HUES6 (cell line): ENCODE measurements around the gene DPP10.

Experiments
- H3K27ac ChIP-seq: 2 replicates; pipeline ENCODE4 v1.7.0; 2013; ENCODE audit warnings: low read depth, mild to moderate bottlenecking, low read length, inconsistent platforms
- H3K27me3 ChIP-seq: 2 replicates; pipeline ENCODE4 v1.6.1; 2013; ENCODE audit warnings: low read length; ENCODE audit not compliant: control insufficient read depth, insufficient read depth
- H3K36me3 ChIP-seq: 2 replicates; pipeline ENCODE4 v1.6.1; 2013; ENCODE audit warnings: low read length; ENCODE audit not compliant: control insufficient read depth, insufficient read depth
- H3K4me1 ChIP-seq: 2 replicates; pipeline ENCODE4 v1.6.1; 2013; ENCODE audit warnings: low read length; ENCODE audit not compliant: control insufficient read depth, insufficient read depth
- H3K4me3 ChIP-seq: 2 replicates; pipeline ENCODE4 v1.5.1; 2013; ENCODE audit warnings: low read depth, low read length
- H3K9ac ChIP-seq: one replicate; pipeline ENCODE4 v1.6.1; 2013; ENCODE audit warnings: mild to moderate bottlenecking, low read length
- H3K9me3 ChIP-seq: 2 replicates; pipeline ENCODE4 v1.6.1; 2013; ENCODE audit warnings: low read depth, low read length; ENCODE audit not compliant: control insufficient read depth, insufficient read depth

The DPP10 gene

GRCh38 chr2:114456566-114456965, 14.1 kb downstream of the DPP10 start:
- Histone ChIP-seq H3K36me3 (no peaks in the 10 kb centered on the region), H3K4me3 (no peak overlapping the region), H3K9ac (no peak overlapping the region), H3K27me3 (no peaks in the 10 kb centered on the region), H3K4me1 (peaks cover 9% of the 10 kb centered on the region; the same call in 1 of the 2 replicates), H3K27ac (no peak overlapping the region), H3K9me3 (no peaks in the 10 kb centered on the region)

- H3K27me3 ChIP-seq = no peaks in the 10 kb centered on the region
- no peak overlapping the region for H3K9ac ChIP-seq
- no peaks in the 10 kb centered on the region for H3K9me3 ChIP-seq
- H3K4me3 ChIP-seq = no peak overlapping the region
- H3K36me3 ChIP-seq = no peaks in the 10 kb centered on the region
- H3K4me1 ChIP-seq = peaks cover 9% of the 10 kb centered on the region; the same call in 1 of the 2 replicates
- no peak overlapping the region for H3K27ac ChIP-seq
Observed at GRCh38 chr2:114457956-114458355, 15.5 kb downstream of the DPP10 start.

- no peak overlapping the region for H3K27ac ChIP-seq
- no peak overlapping the region for H3K9ac ChIP-seq
- H3K27me3 ChIP-seq = no peaks in the 10 kb centered on the region
- no peak overlapping the region for H3K4me3 ChIP-seq
- H3K36me3 ChIP-seq = no peaks in the 10 kb centered on the region
- no peaks in the 10 kb centered on the region for H3K9me3 ChIP-seq
- peaks cover 9% of the 10 kb centered on the region; the same call in 1 of the 2 replicates for H3K4me1 ChIP-seq
Observed at GRCh38 chr2:114461116-114461515, 18.7 kb downstream of the DPP10 start.

DNA sequence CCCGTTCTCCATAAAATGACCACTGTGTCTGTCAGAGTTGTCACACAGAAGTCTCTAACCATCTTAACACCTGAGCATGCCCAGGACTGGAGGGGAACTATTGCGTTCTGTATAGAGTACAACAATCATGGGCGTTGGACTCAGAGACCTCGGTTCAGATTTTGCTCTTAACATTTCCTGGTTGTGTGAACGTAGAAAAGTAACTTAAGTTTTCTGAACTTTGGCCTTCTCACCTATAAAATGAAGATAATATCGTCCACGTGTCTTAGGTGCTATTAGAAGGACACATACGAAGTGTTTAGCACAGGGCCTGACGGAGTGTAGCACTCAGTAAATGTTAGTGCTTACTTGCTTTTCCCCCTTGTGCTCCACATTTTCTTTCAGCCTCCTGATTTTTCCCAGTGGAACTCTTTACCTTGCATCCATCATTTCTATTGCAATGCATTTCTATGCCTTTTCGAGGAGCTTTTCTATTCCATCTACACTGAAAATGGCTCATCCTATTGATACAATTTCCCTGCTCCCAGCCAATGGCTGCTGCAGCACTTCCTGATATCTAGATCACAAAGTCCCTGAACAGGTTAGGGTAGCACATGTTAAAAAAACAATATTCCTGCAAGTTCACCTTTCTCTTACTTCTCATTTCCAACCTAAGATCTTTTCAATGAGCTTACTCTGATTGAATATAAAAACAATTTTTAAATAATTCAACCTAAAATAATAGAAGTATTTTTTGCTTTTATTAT, 22.7 kb downstream of the DPP10 start:
- no peak overlapping the region for H3K4me3 ChIP-seq
- H3K27me3 ChIP-seq = no peaks in the 10 kb centered on the region
- H3K27ac ChIP-seq = no peak overlapping the region
- H3K9ac ChIP-seq = no peak overlapping the region
- H3K36me3 ChIP-seq = no peaks in the 10 kb centered on the region
- H3K4me1 ChIP-seq = 0 out of 2 replicates have a peak, but pooled peaks cover 5% of the 10 kb centered on the region
- no peaks in the 10 kb centered on the region for H3K9me3 ChIP-seq

- Histone ChIP-seq H3K27ac (no peak overlapping the region), H3K36me3 (no peaks in the 10 kb centered on the region), H3K9me3 (no peaks in the 10 kb centered on the region), H3K27me3 (no peaks in the 10 kb centered on the region), H3K9ac (no peak overlapping the region), H3K4me1 (no peaks in the 10 kb centered on the region), H3K4me3 (no peak overlapping the region)
Observed at GRCh38 chr2:114468343-114468742, 25.9 kb downstream of the DPP10 start.

DNA sequence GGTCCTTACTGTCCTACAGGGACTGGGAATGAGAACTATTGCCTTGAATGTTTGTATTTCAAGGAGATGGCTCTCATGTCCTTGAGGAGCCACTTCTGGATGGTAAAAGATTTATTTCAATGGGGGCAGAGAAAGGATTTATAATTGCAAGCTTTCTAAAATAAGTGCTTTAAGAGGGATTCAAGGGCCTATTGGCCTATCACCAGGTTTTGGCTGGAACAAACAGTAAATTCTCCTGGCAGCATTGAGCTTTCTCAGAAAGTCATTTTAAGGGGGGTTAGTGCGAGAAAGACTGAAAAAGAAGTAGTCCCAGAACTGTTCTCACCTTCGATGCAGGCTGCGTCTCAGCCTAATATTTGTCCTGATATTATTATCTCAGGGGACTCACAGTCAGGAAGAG, 29.8 kb downstream of the DPP10 start:
- Histone ChIP-seq H3K27ac (no peak overlapping the region), H3K36me3 (no peaks in the 10 kb centered on the region), H3K9ac (no peak overlapping the region), H3K4me3 (no peak overlapping the region), H3K4me1 (no peaks in the 10 kb centered on the region), H3K9me3 (no peaks in the 10 kb centered on the region), H3K27me3 (no peaks in the 10 kb centered on the region)

DNA sequence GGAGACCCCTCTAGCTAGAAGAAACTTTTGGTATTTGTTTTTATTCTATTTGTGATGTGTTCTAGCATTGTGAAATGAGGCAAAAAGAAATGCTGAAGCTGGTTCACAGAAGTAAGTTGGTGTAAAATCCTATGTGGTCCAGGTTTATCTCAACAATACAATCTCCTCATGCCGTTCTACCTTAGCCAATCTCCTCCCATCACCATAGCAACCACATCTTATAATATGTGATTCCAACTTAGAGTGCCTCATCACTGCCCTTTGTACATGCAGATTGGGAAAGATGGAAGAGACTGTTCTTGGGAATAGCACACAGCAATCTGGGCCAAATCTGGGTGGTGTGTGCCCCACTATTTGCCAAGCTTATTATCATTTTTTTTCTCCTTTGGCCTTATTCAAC, 30.3 kb downstream of the DPP10 start:
- H3K9ac ChIP-seq = no peak overlapping the region
- no peaks in the 10 kb centered on the region for H3K9me3 ChIP-seq
- H3K27ac ChIP-seq = no peak overlapping the region
- H3K4me3 ChIP-seq = no peak overlapping the region
- H3K4me1 ChIP-seq = no peaks in the 10 kb centered on the region
- H3K27me3 ChIP-seq = no peaks in the 10 kb centered on the region
- no peaks in the 10 kb centered on the region for H3K36me3 ChIP-seq

DNA sequence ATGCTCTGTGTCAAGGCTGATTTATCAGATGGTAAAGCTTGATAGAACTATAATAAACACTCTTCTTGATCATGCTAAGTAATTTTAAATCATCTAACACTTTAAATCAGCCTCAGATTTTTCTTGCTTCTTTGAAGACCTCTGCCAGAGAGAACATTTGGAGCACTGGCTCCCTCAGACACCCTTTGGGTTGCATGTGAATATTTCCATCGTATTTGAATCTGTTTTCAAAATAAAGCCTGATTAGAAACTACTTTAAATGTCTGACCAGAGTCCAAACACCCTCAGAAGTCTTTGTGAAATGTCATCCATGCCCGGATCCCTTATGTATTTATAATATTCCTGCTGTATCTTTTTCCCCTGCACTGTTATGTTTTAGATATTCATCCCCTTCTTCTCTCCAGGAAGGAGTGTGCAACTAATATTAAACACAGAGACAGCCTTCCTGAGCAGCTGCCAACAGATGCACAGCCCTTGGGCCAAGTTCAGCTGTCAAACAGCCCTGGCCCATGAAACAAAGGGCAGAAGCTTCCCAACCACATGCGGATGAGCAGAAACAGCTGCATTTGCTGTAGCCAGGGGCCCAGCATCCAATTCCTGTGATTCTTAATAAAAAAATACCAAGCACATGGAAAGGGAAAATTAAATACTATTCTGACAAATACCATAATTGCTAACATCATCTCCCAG, 46.5 kb downstream of the DPP10 start:
- no peak overlapping the region for H3K9ac ChIP-seq
- H3K4me1 ChIP-seq = peaks cover 5% of the 10 kb centered on the region; the same call in 1 of the 2 replicates
- H3K9me3 ChIP-seq = no peaks in the 10 kb centered on the region
- H3K4me3 ChIP-seq = no peak overlapping the region
- no peaks in the 10 kb centered on the region for H3K36me3 ChIP-seq
- no peaks in the 10 kb centered on the region for H3K27me3 ChIP-seq
- no peak overlapping the region for H3K27ac ChIP-seq

- H3K36me3 ChIP-seq = no peaks in the 10 kb centered on the region
- H3K9ac ChIP-seq = no peak overlapping the region
- no peak overlapping the region for H3K4me3 ChIP-seq
- H3K4me1 ChIP-seq = no peaks in the 10 kb centered on the region
- no peak overlapping the region for H3K27ac ChIP-seq
- H3K27me3 ChIP-seq = no peaks in the 10 kb centered on the region
- H3K9me3 ChIP-seq = no peaks in the 10 kb centered on the region
Observed at GRCh38 chr2:114495046-114495445, 52.6 kb downstream of the DPP10 start.

DNA sequence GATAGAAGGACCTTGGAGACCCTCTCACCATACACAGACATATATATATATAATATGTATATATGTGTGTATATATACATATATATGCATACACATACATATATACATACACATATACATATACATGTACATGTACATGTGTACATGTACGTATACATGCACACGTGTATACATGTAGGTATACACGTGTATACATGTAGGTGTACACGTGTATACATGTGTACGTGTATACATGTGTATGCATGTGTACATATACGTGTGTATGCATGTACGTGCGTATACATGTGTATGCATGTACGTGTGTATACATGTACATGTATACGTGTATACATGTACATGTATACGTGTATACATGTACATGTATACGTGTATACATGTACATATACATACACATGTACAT, 54.5 kb downstream of the DPP10 start:
- H3K36me3 ChIP-seq = no peaks in the 10 kb centered on the region
- H3K27me3 ChIP-seq = no peaks in the 10 kb centered on the region
- H3K27ac ChIP-seq = no peak overlapping the region
- no peaks in the 10 kb centered on the region for H3K4me1 ChIP-seq
- no peak overlapping the region for H3K4me3 ChIP-seq
- no peak overlapping the region for H3K9ac ChIP-seq
- H3K9me3 ChIP-seq = no peaks in the 10 kb centered on the region

DNA sequence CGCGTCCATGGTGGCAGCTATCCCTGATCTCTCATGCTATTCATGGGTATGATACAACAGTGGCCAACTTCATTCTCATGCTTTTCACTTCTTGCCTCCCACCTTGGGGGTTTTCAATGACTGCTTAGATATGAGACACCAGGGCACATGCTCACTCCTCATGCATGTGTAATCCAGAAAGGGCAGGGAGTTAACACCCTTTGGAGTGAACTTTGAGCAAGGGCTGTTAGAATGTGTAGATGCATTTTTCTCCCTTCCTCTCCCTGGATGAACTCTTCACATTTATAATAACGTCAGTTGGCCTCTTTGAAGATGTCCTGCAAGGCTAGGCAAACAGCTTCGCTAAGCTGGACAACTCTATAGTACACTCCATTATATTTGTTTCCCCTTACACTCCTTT, 56.7 kb downstream of the DPP10 start:
- H3K27ac ChIP-seq = no peak overlapping the region
- H3K9me3 ChIP-seq = no peaks in the 10 kb centered on the region
- H3K36me3 ChIP-seq = no peaks in the 10 kb centered on the region
- H3K4me3 ChIP-seq = no peak overlapping the region
- no peaks in the 10 kb centered on the region for H3K27me3 ChIP-seq
- H3K9ac ChIP-seq = no peak overlapping the region
- H3K4me1 ChIP-seq = no peaks in the 10 kb centered on the region
